Activated CD4-positive, alpha-beta T cell treated with anti-CD3 and anti-CD28 coated beads, Interleukin-2, amount 50 U/mL, for 24 hours (primary cell): ENCODE results near the gene ENPP7.

Experiments used
- DNase-seq, 2 donors: peaks; one replicate each; pipeline ENCODE4 v3.0.0-alpha.2; 2020; ENCODE audit warnings: low read depth in 1 of 2, low spot score in 1 of 2

Gene ENPP7

DNA sequence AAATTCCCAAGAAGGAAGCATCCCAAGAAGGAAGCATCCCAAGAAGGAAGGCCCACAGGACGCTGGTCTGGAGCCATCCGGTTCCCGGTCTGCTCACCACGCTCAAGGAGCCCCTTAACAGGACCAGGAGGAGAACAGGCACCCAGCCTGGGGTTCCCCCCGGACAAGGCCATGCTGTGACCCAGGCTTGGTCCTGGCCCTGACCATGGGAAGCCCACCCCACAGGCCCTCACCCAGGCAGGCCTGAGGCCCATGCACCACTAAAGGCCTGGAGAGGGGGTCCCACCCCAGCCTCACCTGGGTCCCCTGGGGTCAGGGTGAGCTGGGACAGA lies 340 bp upstream of the ENPP7 start:
- no peak for DNase-seq

DNA sequence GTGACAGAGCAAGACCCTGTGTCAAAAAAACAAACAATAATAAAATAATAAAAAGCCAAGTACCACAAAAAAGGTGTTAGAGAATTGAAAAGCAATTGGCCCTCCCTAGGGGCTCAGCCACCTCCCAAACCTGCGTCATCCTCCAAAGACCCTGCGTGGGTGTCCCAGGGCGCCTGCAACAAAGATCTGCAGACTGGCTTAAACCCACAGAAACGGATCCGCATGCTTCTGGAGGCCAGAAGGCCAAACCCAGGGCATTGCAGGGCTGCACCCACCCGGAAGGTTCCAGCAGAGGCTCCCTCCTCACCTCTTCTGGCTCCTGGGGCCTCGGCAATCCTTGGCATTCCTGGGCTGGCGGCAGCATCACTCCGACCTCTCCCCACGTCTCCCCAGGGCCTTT lies 1.5 kb downstream of the ENPP7 start:
- DNase-seq: no peak

DNA sequence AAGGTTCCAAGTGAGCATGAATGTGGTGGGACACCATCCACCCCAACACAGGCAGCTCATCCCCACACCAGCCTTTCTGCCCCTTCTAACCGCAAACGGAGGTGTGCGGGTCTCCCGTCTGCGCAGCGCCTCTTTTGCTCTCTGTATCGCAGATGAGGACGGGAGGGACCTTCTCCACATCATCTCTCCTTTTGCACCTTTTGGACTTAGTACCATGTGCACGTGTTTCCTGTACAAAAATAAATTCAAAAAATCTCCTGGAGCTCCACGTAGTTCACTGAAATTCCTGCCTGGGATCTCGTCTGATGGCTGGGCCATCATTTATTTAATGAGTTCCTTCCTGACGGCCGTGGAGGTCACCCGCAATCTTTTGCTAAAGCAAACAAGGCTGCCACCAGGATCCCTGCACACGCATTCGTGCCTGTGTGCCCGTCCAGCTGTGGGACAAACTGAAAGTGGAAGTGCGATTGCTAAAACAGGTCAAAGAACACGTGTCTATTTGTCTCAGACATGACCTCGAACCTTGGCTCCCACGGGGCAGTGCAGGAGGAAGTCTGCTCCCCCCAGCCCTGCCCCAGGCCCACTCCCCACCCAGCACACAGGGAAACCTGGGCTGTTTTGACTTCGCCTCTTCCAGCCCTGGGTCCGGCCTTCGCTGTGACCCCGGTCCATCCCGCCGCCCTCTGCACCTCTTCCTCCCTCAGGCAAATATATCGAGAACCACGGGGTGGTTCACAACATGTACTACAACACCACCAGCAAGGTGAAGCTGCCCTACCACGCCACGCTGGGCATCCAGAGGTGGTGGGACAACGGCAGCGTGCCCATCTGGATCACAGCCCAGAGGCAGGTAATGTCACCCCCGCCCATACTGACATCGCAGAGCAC lies 2.3 kb downstream of the ENPP7 start:
- no peak for DNase-seq

DNA sequence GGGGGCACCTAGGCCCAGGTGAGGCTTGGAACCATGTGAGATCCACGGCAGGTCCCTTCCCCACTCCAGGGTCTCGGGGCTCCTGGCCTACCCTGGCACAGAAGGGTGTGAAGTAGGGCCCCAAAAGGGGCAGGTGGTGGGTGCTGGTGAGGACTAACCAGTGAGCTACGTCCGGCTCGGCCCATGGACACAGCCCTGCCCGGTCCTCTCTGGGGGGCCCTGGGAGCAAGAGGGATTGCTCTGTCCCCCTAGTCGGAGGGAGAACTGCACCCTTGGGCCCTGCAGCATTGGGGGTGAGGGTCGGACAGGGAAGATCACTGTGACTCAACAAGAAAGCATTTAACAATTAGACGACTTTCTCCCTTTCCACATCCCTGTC lies 2.9 kb downstream of the ENPP7 start:
- no peak for DNase-seq

DNA sequence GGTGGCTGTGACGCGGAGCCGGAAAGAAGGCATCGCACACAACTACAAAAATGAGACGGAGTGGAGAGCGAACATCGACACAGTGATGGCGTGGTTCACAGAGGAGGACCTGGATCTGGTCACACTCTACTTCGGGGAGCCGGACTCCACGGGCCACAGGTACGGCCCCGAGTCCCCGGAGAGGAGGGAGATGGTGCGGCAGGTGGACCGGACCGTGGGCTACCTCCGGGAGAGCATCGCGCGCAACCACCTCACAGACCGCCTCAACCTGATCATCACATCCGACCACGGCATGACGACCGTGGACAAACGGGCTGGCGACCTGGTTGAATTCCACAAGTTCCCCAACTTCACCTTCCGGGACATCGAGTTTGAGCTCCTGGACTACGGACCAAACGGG lies 4.4 kb downstream of the ENPP7 start:
- no peak for DNase-seq

DNA sequence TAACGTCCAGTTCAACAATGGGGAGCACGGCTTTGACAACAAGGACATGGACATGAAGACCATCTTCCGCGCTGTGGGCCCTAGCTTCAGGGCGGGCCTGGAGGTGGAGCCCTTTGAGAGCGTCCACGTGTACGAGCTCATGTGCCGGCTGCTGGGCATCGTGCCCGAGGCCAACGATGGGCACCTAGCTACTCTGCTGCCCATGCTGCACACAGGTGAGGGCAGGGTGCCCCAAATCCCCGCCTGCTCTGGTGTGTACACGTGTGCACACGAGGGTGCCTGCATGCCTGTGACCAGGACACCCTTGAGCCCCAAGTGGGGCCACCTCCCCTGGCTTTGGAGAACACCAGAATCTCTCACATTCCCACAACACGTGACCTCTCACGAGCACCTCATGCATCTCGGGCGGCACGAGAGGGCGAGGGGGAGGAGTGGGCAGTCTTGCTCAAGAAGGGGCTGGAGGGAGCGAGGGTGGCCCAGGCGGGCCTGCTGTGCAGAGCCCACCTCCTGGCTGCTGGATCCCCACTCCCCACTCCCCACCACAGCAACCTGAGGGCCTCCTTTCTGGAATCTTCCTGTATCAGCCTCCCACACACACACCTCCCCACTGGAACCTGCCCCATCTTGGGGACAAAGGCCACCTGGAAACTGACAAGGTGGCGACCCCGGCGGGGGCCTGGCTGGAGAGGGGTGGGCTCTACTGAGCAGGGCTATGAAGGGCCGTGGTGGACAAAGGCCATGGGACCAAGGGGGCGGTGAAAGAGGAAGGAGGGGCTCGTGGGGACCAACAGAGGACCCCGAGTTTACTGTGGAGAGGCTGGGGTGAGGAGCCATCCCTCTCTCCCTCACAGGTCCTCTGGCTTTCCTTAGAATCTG lies 6.5 kb downstream of the ENPP7 start:
- no peak for DNase-seq

DNA sequence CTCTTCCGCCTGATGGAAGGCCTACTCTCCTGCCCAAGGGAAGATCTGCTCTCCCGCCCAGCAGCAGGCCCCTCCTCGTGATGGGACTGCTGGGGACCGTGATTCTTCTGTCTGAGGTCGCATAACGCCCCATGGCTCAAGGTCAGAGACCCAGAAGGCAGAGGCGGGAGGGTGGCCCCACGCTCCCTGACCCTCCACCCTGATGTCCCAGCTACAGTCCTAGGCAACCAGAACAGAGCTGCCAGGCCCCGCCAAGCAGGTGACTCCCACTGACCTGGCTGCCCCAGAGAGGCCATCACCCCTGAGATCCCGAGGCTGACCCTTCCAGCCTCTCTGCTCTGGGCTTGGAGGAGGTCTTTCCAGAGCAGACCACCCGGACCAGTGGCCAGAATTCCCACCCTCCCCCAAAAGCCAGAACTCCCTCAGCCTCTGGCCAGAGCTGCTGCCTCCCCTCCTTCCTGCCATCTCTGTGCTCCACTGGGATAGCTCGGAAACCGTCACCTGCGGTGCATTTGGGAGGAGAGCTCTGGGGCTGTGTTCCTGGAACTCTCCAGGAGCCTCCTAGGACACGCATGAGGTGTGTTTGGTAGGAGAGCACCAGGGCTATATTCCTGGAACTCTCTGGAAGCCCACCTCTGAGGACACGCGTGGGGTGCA lies 7.3 kb downstream of the ENPP7 start:
- no peak for DNase-seq

DNA sequence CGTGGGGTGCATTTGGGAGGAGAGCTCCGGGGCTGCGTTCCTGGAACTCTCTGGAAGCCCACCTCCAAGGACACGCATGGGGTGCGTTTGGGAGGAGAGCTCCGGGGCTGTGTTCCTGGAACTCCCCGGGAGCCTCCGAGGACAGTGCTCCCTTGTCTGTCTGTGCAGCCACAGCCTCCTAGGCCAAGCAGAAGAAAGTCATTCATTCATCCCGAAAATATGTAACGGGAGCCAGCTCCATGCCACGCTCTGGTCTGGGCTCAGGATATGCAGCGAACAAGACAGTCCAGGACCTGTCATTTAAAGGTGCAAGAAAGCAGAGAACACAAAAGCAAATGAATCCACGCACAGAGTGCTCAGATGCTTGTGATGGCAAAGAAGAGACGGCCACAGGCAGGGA lies 7.9 kb downstream of the ENPP7 start:
- no peak for DNase-seq

DNA sequence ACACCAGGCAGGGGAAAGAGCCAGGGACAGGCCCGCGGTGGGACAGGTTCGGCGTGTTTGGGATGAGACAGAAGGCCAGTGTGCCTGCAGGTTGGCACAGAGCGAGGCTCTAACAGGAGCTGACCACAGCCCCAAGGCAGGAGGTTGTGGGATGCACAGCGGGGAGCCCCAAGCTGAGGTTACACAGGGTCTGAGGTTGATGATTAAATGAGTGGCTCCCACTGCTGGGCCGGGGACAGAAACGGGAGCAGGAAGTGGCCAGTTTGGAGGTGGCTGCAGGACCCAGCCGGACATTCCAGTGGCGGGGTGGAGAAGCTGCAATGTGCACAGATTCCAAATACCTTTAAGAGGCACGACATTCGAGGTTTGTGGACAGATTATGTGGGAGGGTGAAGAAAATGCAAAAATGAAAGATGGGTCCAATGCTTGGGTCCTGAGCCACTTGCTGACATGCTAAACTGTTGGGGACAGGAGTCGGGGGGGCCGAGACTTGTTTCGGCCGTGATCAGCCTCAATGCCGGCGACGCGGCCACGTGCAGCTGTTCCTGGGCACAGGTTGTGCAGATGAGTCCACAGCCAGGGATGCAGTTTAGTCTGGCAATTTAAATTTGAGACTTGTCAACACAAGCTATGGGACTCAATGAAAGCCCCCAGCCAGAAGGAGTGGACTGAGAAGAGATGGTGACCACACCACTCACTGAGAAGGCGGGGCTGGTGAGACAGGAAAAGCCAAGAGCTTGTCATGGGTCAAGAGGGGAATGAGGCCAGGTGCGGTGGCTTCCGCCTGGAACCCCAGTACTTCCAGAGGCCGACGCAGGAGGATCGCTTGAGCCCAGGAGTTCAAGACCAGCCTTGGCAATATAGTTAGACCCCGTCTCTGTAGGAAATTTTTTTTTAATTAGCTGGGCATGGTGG lies 8.7 kb downstream of the ENPP7 start:
- no peak for DNase-seq

DNA sequence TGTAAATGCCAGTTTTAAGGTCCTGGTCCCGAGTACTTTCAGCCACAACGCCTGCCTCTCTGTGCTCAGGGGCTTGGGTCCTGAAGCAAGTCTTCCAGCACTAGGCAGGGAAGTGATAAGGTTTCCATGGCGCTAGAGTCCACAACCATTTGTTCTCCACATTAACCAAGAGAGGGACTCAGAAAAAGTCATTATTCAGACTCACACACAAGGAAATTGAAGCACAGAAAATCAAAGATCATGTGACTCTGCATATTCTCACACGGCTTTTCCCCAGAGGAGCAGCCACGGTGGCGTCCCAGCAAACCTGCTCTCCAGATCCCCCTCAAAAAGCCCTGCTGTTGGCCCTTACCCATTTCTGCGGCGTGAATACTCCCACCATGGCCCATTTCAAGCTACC lies 9.7 kb downstream of the ENPP7 start:
- DNase-seq: no peak

DNA sequence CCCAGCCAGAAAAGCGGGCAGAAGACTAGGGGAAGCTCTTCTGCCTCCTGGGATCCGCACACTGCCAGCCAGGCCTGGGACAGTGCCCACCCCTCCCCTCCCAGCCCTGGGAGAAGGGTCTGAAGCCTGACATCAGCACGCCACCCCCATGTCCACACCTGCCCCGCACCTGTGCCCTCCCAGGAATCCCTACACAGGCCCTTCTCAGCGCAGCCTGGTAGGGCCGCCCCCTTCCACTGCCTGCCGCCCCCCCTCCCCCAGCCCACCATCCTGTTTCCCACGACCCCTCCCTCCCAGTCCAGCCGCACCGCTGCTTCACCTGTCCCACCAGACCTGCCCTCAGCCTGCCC lies 10.6 kb downstream of the ENPP7 start:
- no peak for DNase-seq

DNA sequence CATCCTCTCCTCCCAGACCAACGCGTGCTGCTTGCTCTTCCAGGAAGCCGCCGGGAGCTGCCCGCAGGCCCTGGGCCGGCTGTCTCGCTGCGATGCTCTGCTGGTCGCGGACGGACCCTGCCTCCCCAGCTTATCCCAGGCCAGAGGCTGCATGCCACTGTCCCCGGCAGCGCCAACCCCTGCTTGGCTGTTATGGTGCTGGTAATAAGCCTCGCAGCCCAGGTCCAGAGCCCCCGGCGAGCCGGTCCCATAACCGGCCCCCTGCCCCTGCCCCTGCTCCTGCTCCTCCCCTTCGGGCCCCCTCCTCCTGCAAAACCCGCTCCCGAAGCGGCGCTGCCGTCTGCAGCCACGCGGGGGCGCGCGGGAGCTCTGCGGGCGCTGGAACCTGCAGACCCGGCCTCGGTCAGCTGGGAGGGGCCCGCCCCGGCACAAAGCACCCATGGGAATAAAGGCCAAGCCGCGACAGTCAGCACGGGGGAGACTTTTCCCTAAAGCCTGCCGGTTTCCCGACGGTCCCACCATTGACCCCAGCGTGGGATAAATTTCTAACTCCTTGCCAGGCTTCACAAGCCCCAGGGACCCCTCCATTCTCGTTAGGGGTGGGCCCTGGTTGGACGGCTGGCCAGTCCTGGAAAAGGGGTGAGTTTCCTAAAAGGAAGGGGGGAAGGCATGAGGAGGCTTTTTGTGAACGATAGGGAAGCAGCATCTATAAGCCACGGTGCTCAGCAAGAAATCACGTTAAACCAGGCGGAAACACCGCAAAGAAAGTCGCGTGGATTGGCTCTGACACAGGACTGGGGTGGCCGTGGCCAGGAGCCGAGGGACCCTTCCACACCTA lies 11.2 kb downstream of the ENPP7 start:
- DNase-seq: peak; percentile 51 to 61

DNA sequence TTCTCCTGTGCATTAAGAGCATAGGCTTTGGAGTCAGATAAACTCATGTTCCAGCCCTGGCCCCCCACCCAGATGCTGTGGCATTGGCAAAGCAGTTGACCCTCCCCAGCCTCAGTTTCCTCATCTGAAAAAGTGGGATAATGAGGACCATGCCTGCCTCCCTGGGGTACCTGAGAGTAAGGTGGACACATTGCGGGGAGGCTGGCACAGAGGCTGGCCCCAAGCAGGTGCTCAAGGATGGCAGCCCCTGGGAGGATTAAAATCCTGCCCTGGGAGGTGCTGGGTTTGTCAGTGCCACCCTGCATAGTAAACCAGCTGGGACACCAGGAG lies 11.8 kb downstream of the ENPP7 start:
- DNase-seq: no peak

DNA sequence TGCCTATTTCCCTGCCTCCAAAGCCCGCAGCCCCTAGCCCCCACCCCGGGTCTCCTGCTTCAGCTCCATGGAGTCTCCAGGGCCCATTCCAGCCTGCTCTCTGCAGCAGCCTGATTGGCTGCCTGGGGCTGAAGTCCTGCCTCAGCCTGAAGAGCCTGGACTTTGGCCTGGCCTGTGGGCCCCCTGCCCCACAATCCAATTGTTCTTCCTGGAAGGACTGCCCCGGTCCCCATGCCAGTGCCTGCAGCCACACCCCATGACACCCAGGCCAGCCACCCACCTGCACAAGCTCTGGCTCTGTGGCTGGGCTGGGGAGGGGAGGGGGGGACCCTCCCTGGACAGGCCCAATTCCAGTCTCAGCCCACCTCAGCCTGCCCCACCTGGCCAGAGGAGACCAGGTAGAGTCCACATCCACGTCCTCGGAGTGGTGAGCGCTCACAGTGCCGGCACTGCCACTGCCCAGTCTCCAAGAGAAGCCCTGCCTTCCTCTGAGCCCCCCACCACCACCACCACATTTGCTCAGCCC lies 12.3 kb downstream of the ENPP7 start:
- DNase-seq: no peak

DNA sequence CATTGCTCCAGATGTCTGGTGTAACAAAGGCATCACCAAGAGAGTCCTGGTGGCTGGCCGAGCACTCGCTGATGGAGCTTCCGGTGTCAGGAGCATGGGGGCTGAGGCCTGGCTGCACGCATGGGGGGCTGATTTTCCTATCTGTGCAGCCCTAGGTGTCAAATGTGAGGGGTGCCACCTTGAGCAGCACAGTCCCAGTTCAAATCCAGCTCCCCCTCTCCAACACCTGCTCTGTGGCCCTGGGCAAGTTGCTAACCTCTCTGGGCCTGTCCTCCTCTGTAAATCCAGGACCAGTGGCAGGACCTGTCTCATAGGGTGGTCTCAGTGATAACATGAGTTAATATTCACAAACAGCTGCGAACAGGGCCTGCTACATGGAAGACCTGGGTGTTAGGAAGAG lies 12.9 kb downstream of the ENPP7 start:
- DNase-seq: no peak

DNA sequence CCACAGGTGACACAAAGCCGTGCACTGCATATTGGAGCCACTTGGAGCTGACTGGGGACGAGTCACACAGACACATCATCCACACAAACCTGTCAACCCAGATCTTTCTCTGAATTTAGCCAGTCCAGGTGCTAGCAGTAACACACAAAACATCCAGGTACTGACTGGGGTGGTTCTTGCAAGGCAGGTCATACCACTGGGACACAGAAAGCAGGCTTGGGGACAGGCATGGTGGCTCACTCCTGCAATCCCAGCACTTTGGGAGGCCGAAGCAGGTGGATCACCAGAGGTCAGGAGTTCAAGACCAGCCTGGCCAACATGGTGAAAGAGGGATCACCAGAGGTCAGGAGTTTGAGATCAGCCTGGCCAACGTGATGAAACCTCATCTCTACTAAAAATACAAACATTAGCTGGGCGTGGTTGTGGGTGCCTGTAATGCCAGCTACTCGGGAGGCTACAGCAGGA lies 14.9 kb downstream of the ENPP7 start:
- DNase-seq: no peak

DNA sequence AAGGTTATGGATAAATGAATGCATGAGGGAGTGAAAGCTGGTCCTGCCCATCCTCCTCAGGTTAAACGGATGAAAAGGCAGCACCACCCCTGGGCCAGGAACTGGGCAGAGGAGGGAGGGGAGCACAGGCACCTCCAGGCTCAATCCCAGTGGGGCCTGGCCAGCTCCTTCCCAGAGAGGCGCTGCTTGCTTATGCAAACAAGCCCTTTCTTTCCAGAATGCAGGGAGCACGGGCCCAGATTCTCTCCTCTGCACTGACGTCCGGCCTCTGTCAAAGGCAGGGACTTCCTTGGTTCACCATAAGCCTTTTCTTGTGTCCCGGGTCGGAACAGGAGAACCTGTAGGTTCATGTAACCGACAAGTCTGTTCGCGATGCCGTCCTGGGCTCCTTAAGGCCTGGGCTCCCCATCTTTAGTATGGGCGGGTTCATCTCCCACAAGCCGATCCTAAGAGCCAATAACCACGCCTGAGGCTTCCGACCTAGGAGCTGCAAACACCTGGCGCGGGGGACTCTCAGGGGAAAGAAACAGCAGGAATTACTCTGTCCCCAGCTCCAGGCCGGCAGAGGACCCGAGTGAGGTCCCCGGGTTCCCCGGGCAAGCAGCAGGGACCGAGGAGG lies 16.3 kb downstream of the ENPP7 start:
- DNase-seq: no peak

DNA sequence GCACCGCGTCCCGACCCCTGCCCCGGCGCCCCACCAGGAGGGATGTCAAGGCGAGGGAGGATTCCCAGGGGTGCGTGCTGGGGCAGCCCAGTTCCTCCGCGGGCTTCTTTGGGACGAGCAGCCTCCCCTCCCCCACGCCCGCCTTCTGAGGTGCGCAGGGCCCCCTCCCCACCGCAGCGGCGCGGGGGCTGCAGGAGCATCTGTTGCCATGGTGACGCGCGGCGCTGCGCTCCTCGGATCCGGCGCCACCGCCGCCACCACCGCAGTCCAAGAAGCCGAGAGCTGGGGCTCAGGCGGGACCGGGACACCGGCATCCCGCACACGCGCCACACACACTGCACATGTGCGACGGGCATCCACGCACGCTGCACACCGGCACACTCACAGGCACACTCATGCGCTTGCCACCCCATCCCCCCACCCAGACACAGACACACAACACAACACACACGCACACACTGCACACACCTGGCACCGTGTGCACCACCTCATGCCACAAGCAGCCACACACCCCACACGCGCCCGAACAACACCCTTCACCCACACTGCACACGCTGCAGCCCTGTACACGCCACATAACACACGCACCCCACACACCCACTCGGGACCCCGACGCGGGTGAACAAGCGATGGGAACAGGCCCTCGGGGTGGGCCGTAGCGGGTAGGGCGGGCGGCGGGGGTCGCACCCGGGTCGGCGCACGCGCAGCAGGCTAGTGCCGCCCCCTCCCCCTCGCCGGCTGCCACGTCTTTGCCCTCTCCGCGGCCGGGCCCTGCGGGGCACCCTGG lies 17.0 kb downstream of the ENPP7 start:
- no peak for DNase-seq
